OCI-LY7 (cell line): ENCODE results near the gene AGFG2. TPM values are rescaled to one million over a fixed set of nuclear protein-coding genes. Genes with fewer than 3 reads are reported as not detected.

Experiments used
- BruUV-seq: library from RNA; stranded (reverse); fragments of 400-500 nt; replicated peaks from 2 replicates; lab custom pipeline; 2021; lab: Mats Ljungman, UMichigan
- CTCF ChIA-PET: fragments of 300-600 bp; sonication (Branson Sonifier 250); formaldehyde crosslinking; loops from one replicate; lab custom pipeline; 2022; ENCODE audit warnings: antibody characterized with exemption; ENCODE audit not compliant: unreplicated experiment; lab: Charles Lee
- POLR2A ChIA-PET: fragments of 300-600 bp; sonication (Branson Sonifier 250); formaldehyde crosslinking; loops from one replicate; lab custom pipeline; 2022; ENCODE audit warnings: antibody characterized with exemption; lab: Charles Lee
- DNase-seq: peaks from one replicate; pipeline ENCODE4 v3.0.0-alpha.2; 2015; ENCODE audit warnings: low spot score
- H2AFZ ChIP-seq: fragments of 200-600 bp; sonication (generic), shearing (Covaris generic); 2 replicates; pipeline ENCODE4 v1.6.1; 2014; ENCODE audit warnings: mild to moderate bottlenecking, antibody characterized with exemption, low read length, moderate library complexity
- H3K27ac ChIP-seq: fragments of 200-600 bp; sonication (generic); 2 replicates; pipeline ENCODE4 v1.5.1; 2014; ENCODE audit warnings: mixed run types, low read depth, mild to moderate bottlenecking, moderate library complexity, low read length, inconsistent platforms; ENCODE audit not compliant: poor library complexity, severe bottlenecking
- H3K36me3 ChIP-seq: fragments of 200-600 bp; sonication (generic); 2 replicates; pipeline ENCODE4 v1.6.1; 2014; ENCODE audit warnings: mild to moderate bottlenecking, antibody characterized with exemption, low read length, moderate library complexity, mixed read lengths; ENCODE audit not compliant: insufficient read depth
- H3K4me1 ChIP-seq: fragments of 200-600 bp; sonication (generic); 2 replicates; pipeline ENCODE4 v1.5.1; 2014; ENCODE audit warnings: mild to moderate bottlenecking, low read length; ENCODE audit not compliant: insufficient read depth, poor library complexity, severe bottlenecking
- H3K4me2 ChIP-seq: fragments of 200-600 bp; sonication (generic); 2 replicates; pipeline ENCODE4 v1.6.1; 2014; ENCODE audit warnings: mild to moderate bottlenecking, low read length
- H3K4me3 ChIP-seq: fragments of 200-600 bp; sonication (generic); 2 replicates; pipeline ENCODE4 v1.5.1; 2014; ENCODE audit warnings: mild to moderate bottlenecking, low read depth, low read length; ENCODE audit not compliant: poor library complexity, severe bottlenecking
- H3K79me2 ChIP-seq: fragments of 200-600 bp; sonication (generic); 2 replicates; pipeline ENCODE4 v1.6.1; 2016; ENCODE audit warnings: low read depth, mild to moderate bottlenecking, low read length, moderate library complexity, mixed read lengths; ENCODE audit not compliant: insufficient read depth
- H3K9me2 ChIP-seq: fragments of 200-600 bp; sonication (generic); 2 replicates; pipeline ENCODE4 v1.6.1; 2016; ENCODE audit warnings: mild to moderate bottlenecking, low read length, mixed read lengths; ENCODE audit not compliant: insufficient read depth
- H3K9me3 ChIP-seq: fragments of 200-600 bp; sonication (generic); 2 replicates; pipeline ENCODE4 v1.6.1; 2014; ENCODE audit warnings: mild to moderate bottlenecking, mixed run types, low read length, mixed read lengths
- H4K20me1 ChIP-seq: fragments of 200-600 bp; sonication (generic); 2 replicates; pipeline ENCODE4 v1.6.1; 2014; ENCODE audit warnings: mild to moderate bottlenecking, antibody characterized with exemption, low read length, moderate library complexity, mixed read lengths; ENCODE audit not compliant: insufficient read depth
- EZH2phosphoT487 ChIP-seq: fragments of 200-600 bp; sonication (generic); IDR thresholded peaks from 2 replicates; pipeline ENCODE4 v1.6.1; 2018; ENCODE audit warnings: low read depth, borderline replicate concordance, mild to moderate bottlenecking, mixed run types, antibody characterized with exemption, low read length, moderate library complexity, mixed read lengths
- intact Hi-C: fragments of 100-400 bp; cut with micrococcal nuclease; formaldehyde crosslinking; loops from one replicate; pipeline ENCODE4 v1.10.0; 2022; ENCODE audit not compliant: unreplicated experiment
- total RNA-seq, 2 experiments: library from RNA; depleted of rRNA in 1 of 2; stranded (reverse); fragments of >200 nt in 1 of 2; shearing (Covaris generic) in 1 of 2; gene quantifications; 2 replicates each; pipeline ENCODE4 v1.2.3, GENCODE V29; 2014 to 2022
- TF ChIP-seq, protein P1 (sequence below): fragments of 200-600 bp; sonication (generic); conservative IDR thresholded peaks from 2 replicates; pipeline ENCODE4 v1.5.1; 2014; ENCODE audit warnings: mild to moderate bottlenecking, antibody characterized with exemption, low read length, moderate library complexity, mixed read lengths

AGFG2 gene
- total RNA-seq, 2 experiments from 2014 or later = 11.5 to 15.2 TPM

DNA sequence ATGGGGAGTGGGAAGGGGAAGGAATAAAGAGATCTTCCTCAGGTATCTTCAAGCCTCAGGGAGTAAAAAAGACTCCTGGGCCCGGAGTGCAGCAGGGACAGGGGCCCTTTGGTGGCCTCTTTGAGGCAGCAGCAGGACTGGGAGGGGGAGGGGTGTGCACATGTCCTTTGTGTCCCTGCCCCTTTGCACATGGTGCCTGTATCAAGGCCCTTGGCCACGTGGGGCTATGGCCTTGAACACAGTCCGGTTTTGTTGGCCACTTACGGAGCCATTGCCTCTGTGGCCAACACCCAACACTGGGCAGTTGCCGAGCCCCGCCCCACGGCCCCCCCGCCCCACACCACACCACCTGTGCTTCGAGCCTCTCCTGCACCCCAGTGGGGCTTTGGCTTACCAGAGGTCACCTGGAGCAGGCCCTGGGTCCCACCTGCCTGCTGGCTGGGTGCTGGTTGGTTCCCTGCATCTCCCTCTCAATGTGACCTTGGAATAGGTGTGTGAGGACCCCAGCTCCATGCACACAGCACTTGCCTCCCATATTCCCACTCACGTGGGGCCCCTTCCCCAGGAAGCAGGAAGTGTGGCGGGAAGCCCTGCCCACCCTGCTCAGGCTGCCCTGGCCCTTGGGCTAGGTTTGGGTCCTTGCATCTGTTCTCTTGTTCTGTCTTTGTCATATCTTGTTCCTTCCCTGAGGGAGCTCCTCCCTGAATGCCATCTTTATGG is 29.3 kb downstream of the AGFG2 start:
- H3K9me3 ChIP-seq = no peaks in the 10 kb centered on the region
- H2AFZ ChIP-seq = no peak overlapping the region
- H3K79me2 ChIP-seq = no peaks in the 10 kb centered on the region
- no peak overlapping the region for H3K27ac ChIP-seq
- TF ChIP-seq EZH2phosphoT487 = no peak
- TF ChIP-seq, protein P1, sequence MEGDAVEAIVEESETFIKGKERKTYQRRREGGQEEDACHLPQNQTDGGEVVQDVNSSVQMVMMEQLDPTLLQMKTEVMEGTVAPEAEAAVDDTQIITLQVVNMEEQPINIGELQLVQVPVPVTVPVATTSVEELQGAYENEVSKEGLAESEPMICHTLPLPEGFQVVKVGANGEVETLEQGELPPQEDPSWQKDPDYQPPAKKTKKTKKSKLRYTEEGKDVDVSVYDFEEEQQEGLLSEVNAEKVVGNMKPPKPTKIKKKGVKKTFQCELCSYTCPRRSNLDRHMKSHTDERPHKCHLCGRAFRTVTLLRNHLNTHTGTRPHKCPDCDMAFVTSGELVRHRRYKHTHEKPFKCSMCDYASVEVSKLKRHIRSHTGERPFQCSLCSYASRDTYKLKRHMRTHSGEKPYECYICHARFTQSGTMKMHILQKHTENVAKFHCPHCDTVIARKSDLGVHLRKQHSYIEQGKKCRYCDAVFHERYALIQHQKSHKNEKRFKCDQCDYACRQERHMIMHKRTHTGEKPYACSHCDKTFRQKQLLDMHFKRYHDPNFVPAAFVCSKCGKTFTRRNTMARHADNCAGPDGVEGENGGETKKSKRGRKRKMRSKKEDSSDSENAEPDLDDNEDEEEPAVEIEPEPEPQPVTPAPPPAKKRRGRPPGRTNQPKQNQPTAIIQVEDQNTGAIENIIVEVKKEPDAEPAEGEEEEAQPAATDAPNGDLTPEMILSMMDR = no peak
- BruUV-seq = no TSS peak
- H3K4me2 ChIP-seq = no peak overlapping the region
- H3K36me3 ChIP-seq = peaks cover 7% of the 10 kb centered on the region; the same call in 1 of the 2 replicates
- H4K20me1 ChIP-seq = no peaks in the 10 kb centered on the region
- DNase-seq = no peak
- intact Hi-C loops = no loop called here
- H3K9me2 ChIP-seq = no peaks in the 10 kb centered on the region
- no peak overlapping the region for H3K4me3 ChIP-seq
- ChIA-PET CTCF (interaction anchor here (0.6 to 1.5 kb wide), 2 partner anchors 20 to 48 kb away, joined by 3 to 6 read pairs; no protein-coding TSS in a partner anchor), POLR2A (interaction anchor here (0.6 to 1.0 kb wide), 2 partner anchors 17 to 308 kb away, joined by 3 to 5 read pairs; no protein-coding TSS in a partner anchor)
- peaks cover 45% of the 10 kb centered on the region for H3K4me1 ChIP-seq

DNA sequence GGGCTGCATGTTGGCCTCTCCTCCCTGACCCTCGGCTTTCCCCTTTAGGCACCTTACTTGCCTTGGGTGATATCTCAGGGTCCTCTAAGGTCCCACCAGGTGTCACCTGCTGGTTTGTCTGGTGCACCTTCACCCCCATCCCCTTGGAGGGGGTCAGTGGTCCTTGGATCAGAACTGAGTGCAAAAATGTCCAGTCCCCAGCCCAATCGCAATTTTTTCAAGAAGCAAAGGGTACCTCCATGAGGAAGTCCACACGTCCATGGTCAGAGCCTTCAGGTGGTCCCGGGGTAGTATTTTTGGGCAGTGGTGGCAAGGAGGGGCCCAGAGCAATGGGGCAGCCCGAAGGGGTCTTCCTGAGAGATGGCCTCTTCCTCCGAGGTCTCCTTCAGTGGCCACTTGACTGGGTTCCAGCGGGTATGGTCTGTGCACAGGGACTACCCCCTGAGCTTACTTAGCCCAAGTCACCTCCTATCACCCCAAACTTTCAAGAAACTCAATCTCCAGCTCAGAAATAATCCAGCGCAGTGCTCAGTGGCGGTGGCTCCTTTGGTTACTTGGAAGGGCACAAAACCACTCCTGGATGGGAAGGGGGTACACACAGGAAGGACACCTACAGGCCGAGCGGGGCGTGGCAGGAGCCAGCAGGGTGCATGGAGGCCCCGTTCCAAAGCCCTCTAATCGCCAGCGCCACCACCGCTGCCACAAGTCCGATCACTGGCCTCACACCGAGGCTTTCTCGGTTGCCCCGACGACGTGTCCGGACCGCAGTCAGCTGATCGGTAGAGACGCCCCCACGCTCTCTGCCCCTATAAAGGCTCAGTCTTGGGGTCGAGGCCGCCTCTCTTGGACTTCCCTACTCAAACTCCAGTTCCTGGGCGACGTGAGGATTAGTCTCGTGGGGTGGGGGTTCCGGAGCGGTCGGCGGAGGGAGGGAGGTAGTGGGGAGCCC is 30.2 kb downstream of the AGFG2 start:
- Histone ChIP-seq H3K27ac (no peak overlapping the region), H3K36me3 (peaks cover 6% of the 10 kb centered on the region; the same call in 1 of the 2 replicates), H3K4me2 (peak overlapping the region; percentile 46; the same call in 1 of the 2 replicates), H3K9me2 (no peaks in the 10 kb centered on the region), H3K4me3 (no peak overlapping the region), H2AFZ (no peak overlapping the region), H4K20me1 (no peaks in the 10 kb centered on the region), H3K79me2 (no peaks in the 10 kb centered on the region), H3K4me1 (peaks cover 45% of the 10 kb centered on the region), H3K9me3 (no peaks in the 10 kb centered on the region)
- intact Hi-C loops = no loop called here
- ChIA-PET POLR2A (interaction anchor here (0.6 to 1.0 kb wide), 2 partner anchors 16 to 307 kb away, joined by 3 to 5 read pairs; no protein-coding TSS in a partner anchor), CTCF (interaction anchor here (1.5 kb wide), 1 partner anchor 49 kb away, joined by 6 read pairs; no protein-coding TSS in a partner anchor)
- BruUV-seq = no TSS peak
- peak; percentile 57 for DNase-seq
- no peak for TF ChIP-seq EZH2phosphoT487
- TF ChIP-seq, protein P1 = peak; percentile 65
